LNCAP (cell line): ENCODE results near the gene SALL1.

Experiments used
- CTCF ChIP-seq: fragments of 450-650 bp; IDR thresholded peaks from 2 replicates; pipeline ENCODE4 v1.5.1; 2017; ENCODE audit warnings: mild to moderate bottlenecking

The SALL1 gene

GRCh38 chr16:51134876-51135275 is 16.2 kb downstream of the SALL1 start:
- no peak for TF ChIP-seq CTCF

- no peak for TF ChIP-seq CTCF
Measured at GRCh38 chr16:51134269-51134812, 16.7 kb downstream of the SALL1 start.

- TF ChIP-seq CTCF, result no peak
Measured at GRCh38 chr16:51133688-51134087, 17.4 kb downstream of the SALL1 start.

- no peak for TF ChIP-seq CTCF
Measured at GRCh38 chr16:51133183-51133582, 17.9 kb downstream of the SALL1 start.

GRCh38 chr16:51132490-51133115 is 18.5 kb downstream of the SALL1 start:
- TF ChIP-seq CTCF, result no peak

- no peak for TF ChIP-seq CTCF
Measured at GRCh38 chr16:51131619-51132018, 19.5 kb downstream of the SALL1 start.

GRCh38 chr16:51129105-51129504 is 22.0 kb downstream of the SALL1 start:
- TF ChIP-seq CTCF, result no peak

- TF ChIP-seq CTCF, result no peak
Measured at GRCh38 chr16:51125992-51126391, 25.1 kb downstream of the SALL1 start.
